ENCODE measurements around the gene ZNF862. TPM values are rescaled to one million over a fixed set of nuclear protein-coding genes. Genes with fewer than 3 reads are reported as not detected.

Gene ZNF862
- total RNA-seq, 2 experiments from 2014 or later: 7.9 to 9.1 TPM

DNA sequence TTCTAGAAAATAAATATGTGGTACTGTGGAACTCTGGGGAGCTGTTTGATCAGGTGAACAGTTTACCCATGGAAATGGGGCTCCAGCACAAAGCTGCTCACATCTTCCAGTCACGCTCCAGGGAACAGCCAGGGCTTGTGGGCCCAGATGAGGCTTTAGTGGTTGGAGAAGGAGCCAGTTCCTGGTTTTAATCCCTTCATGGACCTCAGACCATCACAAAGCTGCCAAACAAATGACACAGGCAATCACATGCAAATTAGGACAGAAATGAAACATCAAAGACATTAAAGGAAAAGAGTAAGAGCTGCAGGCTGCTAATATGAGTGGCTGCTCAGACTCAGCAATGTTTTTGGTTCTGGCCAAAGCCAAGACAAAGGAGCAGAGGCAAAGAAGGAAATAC, 33.4 kb downstream of the ZNF862 start:
- H3K9me3 ChIP-seq (ENCODE audit: low read length): no peaks in the 10 kb centered on the region
- no peak overlapping the region for H2AFZ ChIP-seq (ENCODE audit: low read length)
- H3K4me1 ChIP-seq (ENCODE audit: insufficient read depth, low read length, poor library complexity, severe bottlenecking): peaks cover 56% of the 10 kb centered on the region
- H3K36me3 ChIP-seq (ENCODE audit: insufficient read depth, low read length): no peaks in the 10 kb centered on the region
- ChIA-PET POLR2A (interaction anchor here (0.5 to 2.3 kb wide), 5 partner anchors 15 to 548 kb away, joined by 3 to 12 read pairs (median 4); partner anchors contain the start of gene ZNF862), CTCF (ENCODE audit: unreplicated experiment) (interaction anchor here (1.3 kb wide), 1 partner anchor 11 kb away, joined by 4 read pairs; no protein-coding TSS in a partner anchor)
- intact Hi-C loops (cut with micrococcal nuclease; ENCODE audit: unreplicated experiment): loop anchor here (5.0 kb wide), 1 partner anchor 1026 kb away; no protein-coding TSS in a partner anchor
- no peaks in the 10 kb centered on the region for H3K79me2 ChIP-seq (ENCODE audit: insufficient read depth, low read depth, low read length)
- H3K27ac ChIP-seq (ENCODE audit: low read depth, low read length, poor library complexity, severe bottlenecking): no peak overlapping the region
- no TSS peak for BruUV-seq (replicated peaks)
- TF ChIP-seq EZH2phosphoT487 (IDR thresholded peaks at IDR 0.05; ENCODE audit: borderline replicate concordance, low read depth, low read length): no peak
- no peak for TF ChIP-seq CTCF (conservative IDR thresholded peaks at IDR 0.05; ENCODE audit: low read length)
- no peak for DNase-seq (ENCODE audit: low spot score)
- H3K4me2 ChIP-seq (ENCODE audit: low read length): no peak overlapping the region
- no peaks in the 10 kb centered on the region for H4K20me1 ChIP-seq (ENCODE audit: insufficient read depth, low read length)
- H3K4me3 ChIP-seq (ENCODE audit: low read depth, low read length, poor library complexity, severe bottlenecking): no peak overlapping the region
- no peaks in the 10 kb centered on the region for H3K9me2 ChIP-seq (ENCODE audit: insufficient read depth, low read length)

DNA sequence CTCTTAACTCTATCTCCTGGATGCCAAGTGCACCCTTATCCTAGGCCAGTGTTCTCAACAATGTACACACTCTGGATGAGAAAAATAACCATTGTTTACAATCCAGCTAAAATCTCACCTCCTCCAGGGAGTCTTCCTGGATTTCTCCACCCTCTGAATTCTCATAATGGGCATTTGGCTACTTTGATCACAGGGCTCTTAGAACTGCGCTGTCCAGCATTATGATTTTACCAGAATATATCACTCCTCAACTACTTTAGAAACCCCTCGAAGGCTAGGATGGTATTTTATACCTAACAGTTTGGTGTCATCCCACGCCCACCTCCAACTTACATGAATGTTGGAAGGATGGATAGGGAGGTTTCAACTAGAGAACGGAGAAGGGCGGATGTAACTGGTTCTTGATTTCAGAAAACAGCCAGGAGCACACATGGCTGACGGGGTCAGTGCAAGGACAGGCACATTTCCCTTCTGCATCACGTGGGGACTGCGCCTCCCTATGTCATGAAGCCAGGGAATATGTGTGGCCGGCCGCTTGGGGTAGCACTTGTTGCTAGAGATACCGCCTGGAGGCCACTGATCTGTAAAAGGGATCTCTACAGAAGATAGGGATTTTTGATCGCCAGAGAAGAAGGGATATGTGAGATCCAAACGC, 34.4 kb downstream of the ZNF862 start:
- no peaks in the 10 kb centered on the region for H3K9me3 ChIP-seq (ENCODE audit: low read length)
- TF ChIP-seq EZH2phosphoT487 (IDR thresholded peaks at IDR 0.05; ENCODE audit: borderline replicate concordance, low read depth, low read length) (no peak), CTCF (conservative IDR thresholded peaks at IDR 0.05; ENCODE audit: low read length) (0 out of 2 replicates have a peak, but pooled peaks have one; percentile 28)
- intact Hi-C loops (cut with micrococcal nuclease; ENCODE audit: unreplicated experiment): loop anchor here (1.0 to 5.0 kb wide), 2 partner anchors 34 to 1025 kb away; partner anchors contain the start of gene ZNF862
- H4K20me1 ChIP-seq (ENCODE audit: insufficient read depth, low read length): no peaks in the 10 kb centered on the region
- peak overlapping the region; percentile 95 for H2AFZ ChIP-seq (ENCODE audit: low read length)
- H3K4me2 ChIP-seq (ENCODE audit: low read length): peak overlapping the region; percentile 76
- H3K4me1 ChIP-seq (ENCODE audit: insufficient read depth, low read length, poor library complexity, severe bottlenecking): peaks cover 52% of the 10 kb centered on the region
- H3K9me2 ChIP-seq (ENCODE audit: insufficient read depth, low read length): no peaks in the 10 kb centered on the region
- DNase-seq (ENCODE audit: low spot score): peak; percentile 50
- no TSS peak for BruUV-seq (replicated peaks)
- POLR2A ChIA-PET: interaction anchor here (0.7 to 2.3 kb wide), 3 partner anchors 10 to 34 kb away, joined by 4 to 12 read pairs (median 5); partner anchors contain the start of gene ZNF862
- CTCF ChIA-PET (ENCODE audit: unreplicated experiment): no interaction called here
- H3K36me3 ChIP-seq (ENCODE audit: insufficient read depth, low read length): no peaks in the 10 kb centered on the region
- H3K79me2 ChIP-seq (ENCODE audit: insufficient read depth, low read depth, low read length): no peaks in the 10 kb centered on the region
- H3K4me3 ChIP-seq (ENCODE audit: low read depth, low read length, poor library complexity, severe bottlenecking): peak overlapping the region; percentile 75
- H3K27ac ChIP-seq (ENCODE audit: low read depth, low read length, poor library complexity, severe bottlenecking): peak overlapping the region; percentile 25
